HepG2 (cell line): ENCODE data around the gene RPL36AL. TPM values are rescaled to one million over a fixed set of nuclear protein-coding genes. Genes with fewer than 3 reads are reported as not detected.

Experiments
- CERS6 ChIP-seq: sonication (generic); formaldehyde crosslinking; IDR thresholded peaks from 2 replicates; pipeline ENCODE4 v1.5.0; 2020; ENCODE audit warnings: missing genetic modification reagents
- CHCHD3 ChIP-seq: sonication (generic); formaldehyde crosslinking; IDR thresholded peaks from 2 replicates; pipeline ENCODE4 v1.8.0; 2022; ENCODE audit warnings: mild to moderate bottlenecking, missing genetic modification reagents, moderate library complexity
- ELF3 ChIP-seq: IDR thresholded peaks from 2 replicates; pipeline ENCODE4 v1.6.1; 2016; ENCODE audit warnings: missing genetic modification reagents, missing compliant biosample characterization
- GPBP1L1 ChIP-seq: sonication (generic); formaldehyde crosslinking; IDR thresholded peaks from 2 replicates; pipeline ENCODE4 v1.5.0; 2020; ENCODE audit warnings: mild to moderate bottlenecking, missing genetic modification reagents
- GZF1 ChIP-seq: sonication (generic); formaldehyde crosslinking; IDR thresholded peaks from 2 replicates; pipeline ENCODE4 v1.5.1; 2020; ENCODE audit warnings: mild to moderate bottlenecking, missing genetic modification reagents
- MZF1 ChIP-seq: sonication (generic); formaldehyde crosslinking; IDR thresholded peaks from 2 replicates; pipeline ENCODE4 v1.8.1; 2023; ENCODE audit warnings: mild to moderate bottlenecking, missing genetic modification reagents, borderline replicate concordance
- PHF8 ChIP-seq: sonication (generic); formaldehyde crosslinking; IDR thresholded peaks from 2 replicates; pipeline ENCODE4 v1.5.0; 2020; ENCODE audit warnings: missing genetic modification reagents
- POLR2AphosphoS2 ChIP-seq: IDR thresholded peaks from 2 replicates; pipeline ENCODE4 v1.6.1; 2011; ENCODE audit warnings: low read depth, low read length, improper control_type of control experiment
- RARA ChIP-seq: IDR thresholded peaks from 2 replicates; pipeline ENCODE4 v1.6.1; 2016; ENCODE audit warnings: missing genetic modification reagents, missing compliant biosample characterization
- RBFOX2 ChIP-seq: fragments of 200-400 bp; formaldehyde crosslinking; IDR thresholded peaks from 2 replicates; pipeline ENCODE4 v1.6.1; 2017; ENCODE audit warnings: low read depth, mild to moderate bottlenecking, low read length
- REST ChIP-seq, 2 experiments: IDR thresholded peaks; 2 replicates each; pipeline ENCODE4 v1.6.1; 2011 to 2012; ENCODE audit warnings: low read length in 2 of 2, borderline replicate concordance in 1 of 2, low read depth in 1 of 2, mild to moderate bottlenecking in 1 of 2, moderate library complexity in 1 of 2
- STAG1 ChIP-seq: sonication (generic); formaldehyde crosslinking; IDR thresholded peaks from 2 replicates; pipeline ENCODE4 v1.4.0; 2020; ENCODE audit warnings: missing genetic modification reagents
- ZBTB38 ChIP-seq: sonication (generic); formaldehyde crosslinking; IDR thresholded peaks from 2 replicates; pipeline ENCODE4 v1.5.1; 2020; ENCODE audit warnings: mild to moderate bottlenecking, missing genetic modification reagents
- ZEB1 ChIP-seq: IDR thresholded peaks from 2 replicates; pipeline ENCODE4 v1.6.1; 2012; ENCODE audit warnings: mild to moderate bottlenecking, low read depth, inconsistent platforms; ENCODE audit not compliant: insufficient replicate concordance
- ZNF205 ChIP-seq: IDR thresholded peaks from 2 replicates; pipeline ENCODE4 v1.6.1; 2018; ENCODE audit warnings: missing biosample characterization, missing genetic modification reagents
- ZNF317 ChIP-seq: sonication (generic); formaldehyde crosslinking; IDR thresholded peaks from 2 replicates; pipeline ENCODE4 v1.5.0; 2020; ENCODE audit warnings: mild to moderate bottlenecking, missing genetic modification reagents
- ZNF333 ChIP-seq: sonication (generic); formaldehyde crosslinking; IDR thresholded peaks from 2 replicates; pipeline ENCODE4 v1.4.0; 2020; ENCODE audit warnings: mild to moderate bottlenecking, missing genetic modification reagents, borderline replicate concordance
- ZNF431 ChIP-seq: sonication (generic); formaldehyde crosslinking; IDR thresholded peaks from 2 replicates; pipeline ENCODE4 v1.9.0; 2022; ENCODE audit warnings: missing genetic modification reagents, low read depth, mild to moderate bottlenecking, borderline replicate concordance
- ZNF660 ChIP-seq: sonication (generic); formaldehyde crosslinking; IDR thresholded peaks from 2 replicates; pipeline ENCODE4 v1.5.1; 2020; ENCODE audit warnings: mild to moderate bottlenecking, low read depth, missing genetic modification reagents, borderline replicate concordance
- ZNF687 ChIP-seq: sonication (generic); formaldehyde crosslinking; IDR thresholded peaks from 2 replicates; pipeline ENCODE4 v1.5.1; 2020; ENCODE audit warnings: mild to moderate bottlenecking, missing genetic modification reagents, moderate library complexity
- ZNF772 ChIP-seq: sonication (generic); formaldehyde crosslinking; IDR thresholded peaks from 2 replicates; pipeline ENCODE4 v1.5.0; 2020; ENCODE audit warnings: mild to moderate bottlenecking, missing genetic modification reagents
- polyA plus RNA-seq, 8 experiments: library from polyadenylated mRNA; depleted of rRNA in 3 of 8; stranded (reverse) in 7 of 8; unstranded in 1 of 8; fragments of >200 nt; fragmentation: Illumina TruSeq in 4 of 8; extraction: Trizol in 4 of 8; gene quantifications; 2 replicates each; pipeline versions ENCODE4 v1.2.1 to v1.2.3, GENCODE V29; 2011 to 2016; ENCODE audit warnings: low read depth in 4 of 8, missing spikeins in 1 of 8, mixed read lengths in 1 of 8; ENCODE audit not compliant: insufficient read depth in 1 of 8
- total RNA-seq, 5 experiments: library from RNA; depleted of rRNA; stranded (reverse); fragments of >200 nt; fragmentation: Illumina TruSeq; extraction: Trizol; gene quantifications; 2 replicates each; pipeline ENCODE4 v1.2.3, GENCODE V29; 2016; ENCODE audit warnings: low read depth in 1 of 5

Gene RPL36AL
- total and polyA plus RNA-seq, 2 of the 13 experiments (the other 11 are each of a cell fraction or from before 2014, with no cell fraction given) = 90.0 to 294 TPM

- TF ChIP-seq MZF1 (CRISPR knock-in tag) (no peak), ZNF687 (CRISPR knock-in tag) (no peak), RBFOX2 (0 out of 2 replicates have a peak, but pooled peaks have one; percentile 25), CERS6 (CRISPR knock-in tag) (no peak), ZNF431 (CRISPR knock-in tag) (0 out of 2 replicates have a peak, but pooled peaks have one; percentile 67), PHF8 (CRISPR knock-in tag) (0 out of 2 replicates have a peak, but pooled peaks have one; percentile 33), ZEB1 (peak; percentile 85), ZBTB38 (CRISPR knock-in tag) (peak; percentile 70), ZNF205 (0 out of 2 replicates have a peak, but pooled peaks have one; percentile 38), ZNF333 (CRISPR knock-in tag) (0 out of 2 replicates have a peak, but pooled peaks have one; percentile 36), STAG1 (CRISPR knock-in tag) (peak; percentile 40; the same call in 1 of the 2 replicates), RARA (peak; percentile 60; the same call in 1 of the 2 replicates), POLR2AphosphoS2 (no peak), ELF3 (CRISPR knock-in tag) (peak; percentile 73), CHCHD3 (CRISPR knock-in tag) (no peak), ZNF772 (CRISPR knock-in tag) (peak; percentile 67; the same call in 1 of the 2 replicates), ZNF317 (CRISPR knock-in tag) (peak; percentile 73; the same call in 1 of the 2 replicates), REST (IDR thresholded peaks at IDR 0.05; ENCODE audit: borderline replicate concordance in 1 of 2, low read depth in 1 of 2, low read length in 2 of 2) (peak in 1 of 2 experiments; percentile 71; a peak in 2 of 4 replicates), GZF1 (CRISPR knock-in tag) (no peak), GPBP1L1 (CRISPR knock-in tag) (no peak), ZNF660 (CRISPR knock-in tag) (no peak)
These were observed 21.3 kb upstream of the RPL36AL start (continued) for GRCh38 chr14:49641697-49642129.
